Chondrocyte (in vitro differentiated cells): ENCODE measurements around the gene APOL6. TPM values are rescaled to one million over a fixed set of nuclear protein-coding genes. Genes with fewer than 3 reads are reported as not detected.
A peak's percentile ranks its signal among the peaks of the same experiment; 100 is the strongest.

Experiments used
- DNase-seq: peaks from one replicate; pipeline ENCODE4 v3.0.0; 2021; ENCODE audit warnings: mixed read lengths, low spot score
- H3K27ac Mint-ChIP-seq: one replicate; pipeline ENCODE4 v1.8.0; 2021; ENCODE audit warnings: mild to moderate bottlenecking, moderate library complexity, mixed read lengths; ENCODE audit not compliant: unreplicated experiment
- H3K27me3 Mint-ChIP-seq: 2 replicates; pipeline ENCODE4 v1.8.0; 2021; ENCODE audit warnings: low read depth, mixed read lengths
- H3K36me3 Mint-ChIP-seq: 2 replicates; pipeline ENCODE4 v1.8.0; 2021; ENCODE audit warnings: low read depth, mixed read lengths
- H3K4me1 Mint-ChIP-seq: 2 replicates; pipeline ENCODE4 v1.8.0; 2021; ENCODE audit warnings: low read depth, mild to moderate bottlenecking, mixed read lengths
- H3K4me3 Mint-ChIP-seq: one replicate; pipeline ENCODE4 v1.8.0; 2021; ENCODE audit warnings: mild to moderate bottlenecking, moderate library complexity, mixed read lengths; ENCODE audit not compliant: unreplicated experiment
- H3K9me3 Mint-ChIP-seq: 2 replicates; pipeline ENCODE4 v1.8.0; 2021; ENCODE audit warnings: low read depth, mixed read lengths
- CTCF ChIP-seq: fragments of 200-600 bp; sonication (generic); IDR thresholded peaks from 2 replicates; pipeline ENCODE4 v1.5.0; 2021; ENCODE audit warnings: antibody characterized with exemption, mild to moderate bottlenecking, moderate library complexity
- total RNA-seq: library from RNA; stranded (reverse); gene quantifications from 3 replicates; pipeline ENCODE4 v1.2.1, GENCODE V29; 2021

Gene APOL6
- total RNA-seq, 1 donor from 2014 or later = 4.6 TPM

GRCh38 chr22:35631597-35631996 lies 16.6 kb upstream of the APOL6 start:
- Mint-ChIP-seq H3K4me1 (peaks cover 32% of the 10 kb centered on the region), H3K9me3 (no peaks in the 10 kb centered on the region), H3K36me3 (no peaks in the 10 kb centered on the region), H3K27me3 (no peaks in the 10 kb centered on the region), H3K27ac (no peak overlapping the region), H3K4me3 (no peak overlapping the region)
- TF ChIP-seq CTCF = peak; percentile 76
- DNase-seq = peak; percentile 51

DNA sequence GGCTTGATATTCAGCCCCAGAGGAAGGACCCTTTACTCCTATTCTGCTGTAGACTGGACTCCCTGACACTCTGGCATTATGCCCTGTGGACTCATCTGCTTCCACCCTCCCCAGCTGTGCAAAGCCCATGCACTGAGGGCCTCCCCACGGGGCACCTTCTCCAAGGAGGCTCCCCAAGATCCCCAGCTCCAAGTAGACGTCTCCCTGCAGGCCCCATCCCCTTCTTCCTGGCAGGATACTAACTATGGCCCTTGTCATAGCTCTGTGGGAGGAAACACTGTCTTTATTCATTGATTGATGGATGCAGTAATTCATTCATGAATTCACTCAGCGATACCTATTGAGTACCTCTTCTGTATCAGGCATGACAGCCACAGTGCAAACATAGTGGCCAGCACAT lies 15.3 kb upstream of the APOL6 start:
- H3K4me1 Mint-ChIP-seq = peaks cover 23% of the 10 kb centered on the region
- no peaks in the 10 kb centered on the region for H3K9me3 Mint-ChIP-seq
- no peaks in the 10 kb centered on the region for H3K36me3 Mint-ChIP-seq
- no peak overlapping the region for H3K27ac Mint-ChIP-seq
- no peaks in the 10 kb centered on the region for H3K27me3 Mint-ChIP-seq
- TF ChIP-seq CTCF = no peak
- peak; percentile 43 for DNase-seq
- H3K4me3 Mint-ChIP-seq = no peak overlapping the region

- no peaks in the 10 kb centered on the region for H3K9me3 Mint-ChIP-seq
- no peak overlapping the region for H3K27ac Mint-ChIP-seq
- no peak for TF ChIP-seq CTCF
- peak; percentile 59 for DNase-seq
- no peaks in the 10 kb centered on the region for H3K36me3 Mint-ChIP-seq
- H3K4me1 Mint-ChIP-seq = peaks cover 26% of the 10 kb centered on the region
- H3K4me3 Mint-ChIP-seq = no peak overlapping the region
- H3K27me3 Mint-ChIP-seq = no peaks in the 10 kb centered on the region
These were observed 14.7 kb upstream of the APOL6 start for GRCh38 chr22:35633520-35633919.

GRCh38 chr22:35634015-35634414 lies 14.2 kb upstream of the APOL6 start:
- H3K27me3 Mint-ChIP-seq = no peaks in the 10 kb centered on the region
- H3K27ac Mint-ChIP-seq = peak overlapping the region; percentile 51
- no peak for TF ChIP-seq CTCF
- peak; percentile 24 for DNase-seq
- no peak overlapping the region for H3K4me3 Mint-ChIP-seq
- H3K36me3 Mint-ChIP-seq = no peaks in the 10 kb centered on the region
- peaks cover 27% of the 10 kb centered on the region for H3K4me1 Mint-ChIP-seq
- no peaks in the 10 kb centered on the region for H3K9me3 Mint-ChIP-seq

DNA sequence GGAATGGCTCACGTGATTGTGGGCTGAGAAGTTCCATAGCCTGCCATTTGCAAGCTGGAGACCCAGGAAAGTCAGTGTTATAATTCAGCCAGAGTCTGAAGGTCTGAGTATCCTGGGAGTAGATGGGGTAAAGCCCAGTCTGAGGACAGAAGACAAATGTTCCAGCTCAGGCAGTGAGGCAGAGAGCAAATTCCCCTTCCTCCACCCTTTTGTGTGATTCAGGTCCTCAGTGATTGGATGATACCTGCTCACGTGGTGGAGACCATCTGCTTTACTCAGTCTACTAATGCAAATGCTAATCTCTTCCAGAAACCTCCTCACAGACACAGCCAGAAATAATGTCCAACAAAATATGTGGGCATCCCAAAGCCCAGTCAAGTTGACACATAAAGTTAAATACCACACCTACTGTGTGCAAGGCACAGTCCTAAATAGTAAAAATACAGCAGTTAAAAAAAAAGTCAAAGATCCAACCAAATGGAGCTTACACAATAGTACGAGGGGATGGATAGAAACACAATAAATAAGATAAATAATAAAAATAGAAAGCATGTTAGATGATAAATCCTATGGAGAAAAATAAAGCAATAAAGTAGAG lies 13.2 kb upstream of the APOL6 start:
- DNase-seq = no peak
- no peak overlapping the region for H3K27ac Mint-ChIP-seq
- H3K27me3 Mint-ChIP-seq = no peaks in the 10 kb centered on the region
- no peaks in the 10 kb centered on the region for H3K9me3 Mint-ChIP-seq
- no peak overlapping the region for H3K4me3 Mint-ChIP-seq
- TF ChIP-seq CTCF = no peak
- no peaks in the 10 kb centered on the region for H3K36me3 Mint-ChIP-seq
- H3K4me1 Mint-ChIP-seq = peaks cover 17% of the 10 kb centered on the region
